ENCODE measurements around the gene PLEKHB1. TPM values are rescaled to one million over a fixed set of nuclear protein-coding genes. Genes with fewer than 3 reads are reported as not detected.

Gene PLEKHB1
- polyA plus RNA-seq, 1 donor from 2014 or later = 0.25 TPM

DNA sequence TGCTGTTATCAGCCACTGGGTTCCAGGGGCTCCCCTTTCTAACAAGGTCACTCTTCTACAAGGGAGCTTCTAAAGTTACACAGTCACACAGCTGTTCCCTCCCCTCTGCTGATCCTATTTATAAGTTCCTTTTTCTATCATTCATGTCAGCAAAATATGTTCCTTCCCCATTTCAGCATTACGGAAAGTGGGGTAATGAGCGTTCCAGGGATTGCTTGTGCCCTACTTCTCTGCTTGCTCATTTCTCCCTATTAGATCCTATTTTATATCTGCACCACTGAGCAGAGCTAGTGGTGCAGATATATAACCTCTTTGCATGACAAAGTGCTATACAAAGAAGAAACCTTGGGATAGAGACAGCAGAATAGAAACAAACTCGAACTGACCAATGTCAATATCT is 22.7 kb upstream of the PLEKHB1 start:
- Histone ChIP-seq H3K27ac (ENCODE audit: low read length) (no peak overlapping the region), H3K27me3 (ENCODE audit: insufficient read depth, low read depth, low read length) (no peaks in the 10 kb centered on the region), H3K9me2 (ENCODE audit: insufficient read depth, low read length) (no peaks in the 10 kb centered on the region), H3K4me2 (ENCODE audit: low read length) (no peak overlapping the region), H3F3A (ENCODE audit: insufficient read depth, low read length, poor library complexity, severe bottlenecking) (no peaks in the 10 kb centered on the region), H3K36me3 (ENCODE audit: insufficient read depth, low read length) (no peaks in the 10 kb centered on the region), H3K9me3 (ENCODE audit: low read length) (no peaks in the 10 kb centered on the region), H3K4me3 (ENCODE audit: low read length) (no peak overlapping the region), H3K9ac (ENCODE audit: low read length) (no peak overlapping the region), H4K20me1 (ENCODE audit: insufficient read depth) (no peaks in the 10 kb centered on the region), H3K79me2 (replicated peaks; ENCODE audit: insufficient read depth, low read length) (no peaks in the 10 kb centered on the region), H2AFZ (ENCODE audit: low read depth, low read length) (no peak overlapping the region)
- TF ChIP-seq EP300 (conservative IDR thresholded peaks at IDR 0.05; ENCODE audit: poor library complexity, severe bottlenecking) (no peak), RAD21 (conservative IDR thresholded peaks at IDR 0.05) (no peak), TAF1 (IDR thresholded peaks at IDR 0.05; ENCODE audit: low read depth) (no peak), MXI1 (conservative IDR thresholded peaks at IDR 0.05; ENCODE audit: poor library complexity, severe bottlenecking) (no peak), EZH2 (IDR thresholded peaks at IDR 0.05; ENCODE audit: borderline replicate concordance, insufficient read depth, low read length, poor library complexity, severe bottlenecking) (no peak), SMC3 (conservative IDR thresholded peaks at IDR 0.05; ENCODE audit: poor library complexity) (no peak), POLR2AphosphoS5 (IDR thresholded peaks at IDR 0.05) (no peak)
- TF ChIP-seq, protein P1, sequence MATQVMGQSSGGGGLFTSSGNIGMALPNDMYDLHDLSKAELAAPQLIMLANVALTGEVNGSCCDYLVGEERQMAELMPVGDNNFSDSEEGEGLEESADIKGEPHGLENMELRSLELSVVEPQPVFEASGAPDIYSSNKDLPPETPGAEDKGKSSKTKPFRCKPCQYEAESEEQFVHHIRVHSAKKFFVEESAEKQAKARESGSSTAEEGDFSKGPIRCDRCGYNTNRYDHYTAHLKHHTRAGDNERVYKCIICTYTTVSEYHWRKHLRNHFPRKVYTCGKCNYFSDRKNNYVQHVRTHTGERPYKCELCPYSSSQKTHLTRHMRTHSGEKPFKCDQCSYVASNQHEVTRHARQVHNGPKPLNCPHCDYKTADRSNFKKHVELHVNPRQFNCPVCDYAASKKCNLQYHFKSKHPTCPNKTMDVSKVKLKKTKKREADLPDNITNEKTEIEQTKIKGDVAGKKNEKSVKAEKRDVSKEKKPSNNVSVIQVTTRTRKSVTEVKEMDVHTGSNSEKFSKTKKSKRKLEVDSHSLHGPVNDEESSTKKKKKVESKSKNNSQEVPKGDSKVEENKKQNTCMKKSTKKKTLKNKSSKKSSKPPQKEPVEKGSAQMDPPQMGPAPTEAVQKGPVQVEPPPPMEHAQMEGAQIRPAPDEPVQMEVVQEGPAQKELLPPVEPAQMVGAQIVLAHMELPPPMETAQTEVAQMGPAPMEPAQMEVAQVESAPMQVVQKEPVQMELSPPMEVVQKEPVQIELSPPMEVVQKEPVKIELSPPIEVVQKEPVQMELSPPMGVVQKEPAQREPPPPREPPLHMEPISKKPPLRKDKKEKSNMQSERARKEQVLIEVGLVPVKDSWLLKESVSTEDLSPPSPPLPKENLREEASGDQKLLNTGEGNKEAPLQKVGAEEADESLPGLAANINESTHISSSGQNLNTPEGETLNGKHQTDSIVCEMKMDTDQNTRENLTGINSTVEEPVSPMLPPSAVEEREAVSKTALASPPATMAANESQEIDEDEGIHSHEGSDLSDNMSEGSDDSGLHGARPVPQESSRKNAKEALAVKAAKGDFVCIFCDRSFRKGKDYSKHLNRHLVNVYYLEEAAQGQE (IDR thresholded peaks at IDR 0.05; ENCODE audit: borderline replicate concordance) = no peak
- TF ChIP-seq, protein P2, sequence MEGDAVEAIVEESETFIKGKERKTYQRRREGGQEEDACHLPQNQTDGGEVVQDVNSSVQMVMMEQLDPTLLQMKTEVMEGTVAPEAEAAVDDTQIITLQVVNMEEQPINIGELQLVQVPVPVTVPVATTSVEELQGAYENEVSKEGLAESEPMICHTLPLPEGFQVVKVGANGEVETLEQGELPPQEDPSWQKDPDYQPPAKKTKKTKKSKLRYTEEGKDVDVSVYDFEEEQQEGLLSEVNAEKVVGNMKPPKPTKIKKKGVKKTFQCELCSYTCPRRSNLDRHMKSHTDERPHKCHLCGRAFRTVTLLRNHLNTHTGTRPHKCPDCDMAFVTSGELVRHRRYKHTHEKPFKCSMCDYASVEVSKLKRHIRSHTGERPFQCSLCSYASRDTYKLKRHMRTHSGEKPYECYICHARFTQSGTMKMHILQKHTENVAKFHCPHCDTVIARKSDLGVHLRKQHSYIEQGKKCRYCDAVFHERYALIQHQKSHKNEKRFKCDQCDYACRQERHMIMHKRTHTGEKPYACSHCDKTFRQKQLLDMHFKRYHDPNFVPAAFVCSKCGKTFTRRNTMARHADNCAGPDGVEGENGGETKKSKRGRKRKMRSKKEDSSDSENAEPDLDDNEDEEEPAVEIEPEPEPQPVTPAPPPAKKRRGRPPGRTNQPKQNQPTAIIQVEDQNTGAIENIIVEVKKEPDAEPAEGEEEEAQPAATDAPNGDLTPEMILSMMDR (IDR thresholded peaks at IDR 0.05; ENCODE audit: poor library complexity, severe bottlenecking) = no peak

GRCh38 chr11:73625696-73626318 is 20.6 kb upstream of the PLEKHB1 start:
- Histone ChIP-seq H3K36me3 (ENCODE audit: insufficient read depth, low read length) (no peaks in the 10 kb centered on the region), H3K27ac (ENCODE audit: low read length) (no peak overlapping the region), H3K79me2 (replicated peaks; ENCODE audit: insufficient read depth, low read length) (no peaks in the 10 kb centered on the region), H4K20me1 (ENCODE audit: insufficient read depth) (no peaks in the 10 kb centered on the region), H3K4me3 (ENCODE audit: low read length) (no peak overlapping the region), H3K9ac (ENCODE audit: low read length) (no peak overlapping the region), H3K9me3 (ENCODE audit: low read length) (no peaks in the 10 kb centered on the region), H3K27me3 (ENCODE audit: insufficient read depth, low read depth, low read length) (no peaks in the 10 kb centered on the region), H2AFZ (ENCODE audit: low read depth, low read length) (no peak overlapping the region), H3F3A (ENCODE audit: insufficient read depth, low read length, poor library complexity, severe bottlenecking) (no peaks in the 10 kb centered on the region), H3K4me2 (ENCODE audit: low read length) (no peak overlapping the region), H3K9me2 (ENCODE audit: insufficient read depth, low read length) (no peaks in the 10 kb centered on the region)
- no peak for TF ChIP-seq POLR2AphosphoS5 (IDR thresholded peaks at IDR 0.05)
- TF ChIP-seq SMC3 (conservative IDR thresholded peaks at IDR 0.05; ENCODE audit: poor library complexity) = peak; percentile 83
- TF ChIP-seq, protein P1 (IDR thresholded peaks at IDR 0.05; ENCODE audit: borderline replicate concordance) = no peak
- TF ChIP-seq EZH2 (IDR thresholded peaks at IDR 0.05; ENCODE audit: borderline replicate concordance, insufficient read depth, low read length, poor library complexity, severe bottlenecking) = no peak
- TF ChIP-seq, protein P2 (IDR thresholded peaks at IDR 0.05; ENCODE audit: poor library complexity, severe bottlenecking) = peak; percentile 79
- no peak for TF ChIP-seq MXI1 (conservative IDR thresholded peaks at IDR 0.05; ENCODE audit: poor library complexity, severe bottlenecking)
- TF ChIP-seq EP300 (conservative IDR thresholded peaks at IDR 0.05; ENCODE audit: poor library complexity, severe bottlenecking) = no peak
- TF ChIP-seq TAF1 (IDR thresholded peaks at IDR 0.05; ENCODE audit: low read depth) = no peak
- TF ChIP-seq RAD21 (conservative IDR thresholded peaks at IDR 0.05) = peak; percentile 79
